Stimulated activated naive CD8-positive, alpha-beta T cell treated with anti-CD3 and anti-CD28 coated beads, Interleukin-15, Interleukin-2, amounts not matched to agents 100 U/mL and 50 U/mL, for 24 hours (primary cell): ENCODE results near the gene WASHC2A.
"Not testable (repeated sequence)": the region's sequence is repeated elsewhere in the genome, so short reads cannot be mapped to it uniquely, and the experiment has no call there.

Source experiments
- ATAC-seq: fragments of 150-1000 bp; cut with Tn5 transposase; one replicate; pipeline ENCODE4 v1.10.0; 2021
- DNase-seq: peaks from one replicate; pipeline ENCODE4 v3.0.0; 2021

The WASHC2A gene

DNA sequence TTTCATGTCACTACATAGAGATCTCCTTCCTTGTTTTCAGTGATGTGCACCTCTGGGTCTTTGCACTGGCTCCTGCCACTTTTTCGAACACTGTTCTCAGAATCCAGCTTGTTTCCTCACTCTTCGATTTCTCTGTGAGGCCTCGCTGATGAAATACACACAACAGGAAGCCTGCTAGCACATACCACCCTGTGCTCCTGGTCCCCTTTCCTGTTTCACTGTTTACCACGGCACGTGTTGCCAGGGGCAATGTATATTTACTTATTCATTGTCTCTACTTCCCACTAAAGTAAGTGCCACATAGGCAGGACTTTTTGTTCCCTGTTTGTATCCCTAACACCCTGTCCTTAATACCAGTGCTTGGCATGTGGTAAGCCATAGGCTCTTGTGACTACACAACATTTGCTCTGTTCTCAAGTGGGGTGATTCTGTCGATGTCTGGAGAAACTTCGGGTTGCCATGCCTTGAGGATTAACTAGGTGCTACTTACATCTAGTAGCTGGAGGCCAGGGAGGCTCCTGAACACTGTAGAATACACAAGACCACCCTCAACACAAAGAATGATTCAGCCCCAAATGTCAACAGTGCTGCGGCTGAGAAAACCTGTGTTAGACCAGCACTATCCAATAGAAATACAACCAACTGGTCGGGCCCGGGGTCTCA lies 75.9 kb downstream of the WASHC2A start:
- not testable (repeated sequence) for ATAC-seq, DNase-seq

DNA sequence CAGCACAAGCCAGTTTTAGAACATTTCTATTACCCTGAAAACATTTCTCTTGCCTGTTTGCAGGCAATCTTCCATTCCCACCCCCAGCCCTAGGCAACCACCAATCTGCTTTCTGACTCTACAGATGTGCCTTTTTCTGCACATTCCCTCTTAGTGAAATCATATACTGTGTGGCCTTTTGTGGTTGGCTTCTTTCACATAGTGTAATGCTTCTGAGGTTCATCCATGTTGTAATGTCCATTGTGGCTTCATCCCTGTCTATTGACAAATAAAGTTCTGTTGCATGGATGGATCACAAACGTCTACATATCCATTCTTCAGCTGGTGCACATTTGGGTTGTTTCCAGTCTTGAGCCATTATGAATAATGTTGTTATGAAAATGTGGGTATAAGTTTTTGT lies 77.8 kb downstream of the WASHC2A start:
- ATAC-seq, DNase-seq: not testable (repeated sequence)

DNA sequence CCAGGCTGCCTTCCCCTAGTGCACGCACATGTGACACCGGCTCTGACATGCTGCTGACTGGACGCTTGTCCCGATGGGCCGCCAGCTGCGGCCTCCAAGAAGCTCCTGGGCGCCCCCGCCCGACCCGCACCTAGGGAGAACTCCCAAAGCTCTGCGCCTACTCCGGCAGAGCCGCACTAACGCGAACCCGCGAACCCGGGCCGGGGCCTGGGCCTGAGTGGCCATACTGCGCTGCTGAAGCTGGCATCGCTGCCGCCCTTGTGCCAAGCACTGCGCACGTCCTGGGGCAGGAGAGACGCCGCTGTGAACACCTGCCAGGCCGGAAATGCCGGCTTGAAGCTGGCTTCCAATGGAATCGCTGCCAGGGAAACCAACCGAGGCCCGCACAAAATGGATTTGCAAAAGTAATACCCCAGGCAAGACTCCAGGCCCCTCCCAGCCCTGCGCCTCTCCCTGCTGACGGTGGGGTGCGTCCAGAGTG lies 85.1 kb downstream of the WASHC2A start:
- ATAC-seq (no peak), DNase-seq (no peak)

DNA sequence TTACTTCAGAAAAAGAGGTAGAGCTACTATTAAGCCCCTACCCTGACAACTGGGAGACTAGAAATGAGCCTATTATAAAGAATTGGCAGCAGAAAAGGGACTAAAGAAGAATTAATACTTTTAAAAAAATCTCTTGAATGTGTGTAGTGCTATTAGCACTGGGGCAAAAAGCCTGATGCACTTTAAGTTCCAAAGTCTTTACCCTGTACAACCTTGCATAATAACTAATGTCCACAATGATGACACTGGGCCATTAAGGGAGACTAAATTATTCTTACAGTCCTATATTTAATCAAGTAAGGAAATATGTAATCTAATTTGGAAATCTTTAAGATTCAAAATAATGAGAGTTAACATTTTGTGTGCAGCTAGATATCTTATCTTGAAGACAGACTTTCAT lies 90.1 kb downstream of the WASHC2A start:
- ATAC-seq, DNase-seq: not testable (repeated sequence)

DNA sequence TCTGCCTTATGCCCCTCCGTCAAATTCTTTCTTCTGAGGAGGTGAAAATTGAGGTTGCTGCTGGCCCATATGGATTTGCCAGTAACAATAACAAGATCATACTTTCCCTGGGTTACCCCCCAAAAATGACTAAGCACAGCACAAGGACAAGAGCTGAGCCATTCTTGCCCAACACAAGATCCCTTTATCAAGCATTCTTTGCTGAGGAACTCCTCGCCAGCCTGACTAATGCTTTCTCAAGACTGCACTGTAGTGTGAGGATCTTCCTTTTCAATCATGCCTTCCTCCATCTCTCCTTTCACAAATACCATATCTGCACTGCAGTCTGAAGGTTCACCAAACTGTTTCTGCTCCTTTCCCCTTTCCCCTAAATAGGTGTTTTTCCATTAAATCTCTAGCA lies 92.1 kb downstream of the WASHC2A start:
- DNase-seq, ATAC-seq: not testable (repeated sequence)

DNA sequence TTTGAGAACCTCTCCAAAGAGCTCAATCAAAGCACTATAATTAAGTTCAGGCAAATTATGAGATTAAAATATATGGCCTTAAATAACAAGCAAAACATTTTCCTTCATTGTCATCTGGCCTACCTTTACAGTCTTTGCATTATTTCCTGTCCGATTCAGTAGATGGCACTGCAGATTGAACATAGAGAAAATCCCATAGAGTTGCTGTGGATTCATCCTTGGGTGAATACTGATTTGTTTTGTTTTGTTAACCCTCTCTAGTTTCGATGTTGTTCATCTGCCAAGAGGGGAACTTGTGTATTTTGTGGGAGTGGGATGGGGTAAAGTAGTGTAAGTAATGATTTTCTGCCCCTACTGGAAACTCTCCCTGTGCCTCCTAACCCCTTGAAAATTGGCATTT lies 97.3 kb downstream of the WASHC2A start:
- DNase-seq, ATAC-seq: not testable (repeated sequence)

DNA sequence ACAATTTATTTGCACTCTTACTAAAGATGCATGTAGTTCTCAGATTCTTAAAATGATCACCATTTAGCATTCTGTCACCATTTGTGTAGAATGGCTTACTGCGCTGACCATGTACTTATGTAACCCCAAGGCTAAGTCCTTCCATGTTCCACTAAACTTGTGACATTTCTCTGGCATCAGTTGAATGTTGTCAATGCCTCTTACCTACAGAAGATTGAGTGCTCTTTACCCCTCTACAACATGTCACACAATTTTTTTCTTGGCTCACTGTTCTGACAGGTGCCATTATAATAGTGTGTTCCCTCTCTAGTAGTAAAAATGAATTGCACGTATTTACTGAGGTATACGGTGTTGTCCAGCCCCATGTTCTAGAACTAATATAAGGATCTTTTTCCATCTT lies 100.1 kb downstream of the WASHC2A start:
- not testable (repeated sequence) for ATAC-seq

DNA sequence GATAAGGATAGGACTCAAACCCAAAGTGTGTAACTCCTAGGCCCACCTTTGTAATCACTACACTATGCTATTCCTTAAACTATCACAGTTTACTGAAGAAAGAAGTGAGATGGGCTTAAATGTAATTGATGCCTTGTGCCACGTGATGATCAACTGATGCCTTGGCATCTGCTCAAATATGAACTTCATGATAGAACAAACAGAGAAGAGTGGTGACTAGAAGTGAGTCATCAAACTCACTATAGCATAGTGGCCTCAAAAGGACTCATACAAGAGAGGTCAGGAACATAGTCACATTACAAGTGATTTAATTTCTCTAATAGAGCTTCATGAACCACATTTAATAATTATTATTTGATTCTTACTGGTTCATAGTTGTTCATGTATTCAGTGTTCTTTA lies 101.8 kb downstream of the WASHC2A start:
- not testable (repeated sequence) for ATAC-seq, DNase-seq

More for the DNA sequence above, 100.1 kb downstream of the WASHC2A start:
- not testable (repeated sequence) for DNase-seq

DNA sequence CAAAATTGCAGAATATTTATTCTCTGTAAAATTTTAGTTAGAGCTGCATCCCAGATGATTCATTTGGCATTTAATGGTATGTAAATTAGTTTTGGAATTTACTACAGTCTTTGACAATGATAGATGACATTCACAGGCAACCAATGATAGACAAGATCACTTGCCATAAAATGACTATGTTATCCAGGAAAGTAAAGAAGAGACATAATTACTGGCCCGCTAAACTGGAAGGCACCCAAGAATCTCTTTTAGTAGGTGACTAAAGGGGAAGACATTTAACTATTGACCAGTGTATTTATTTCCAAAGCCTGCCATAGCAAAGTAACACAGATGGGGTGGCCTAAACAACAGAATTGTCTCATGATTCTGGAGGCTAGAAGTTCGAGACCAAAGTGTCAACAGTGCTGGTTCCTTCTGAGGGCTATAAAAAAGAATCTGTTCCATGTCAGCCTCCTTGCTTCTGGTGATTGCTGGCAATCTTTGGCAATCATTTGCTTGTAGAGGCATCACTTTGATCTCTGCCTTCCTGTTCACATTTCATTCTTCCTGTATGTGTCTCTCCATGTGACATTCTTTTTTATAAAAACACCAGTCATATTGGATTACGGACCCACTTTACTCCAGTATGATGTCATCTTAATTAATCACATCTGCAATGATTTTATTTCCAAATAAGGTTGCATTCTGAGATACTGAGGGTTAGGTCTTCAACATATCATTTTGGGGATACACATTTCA lies 107.2 kb downstream of the WASHC2A start:
- not testable (repeated sequence) for DNase-seq, ATAC-seq
